Progenitor cell of endocrine pancreas (in vitro differentiated cells): ENCODE results near the gene UIMC1. TPM values are rescaled to one million over a fixed set of nuclear protein-coding genes. Genes with fewer than 3 reads are reported as not detected.

Experiments
- DNase-seq: peaks from one replicate; pipeline ENCODE4 v3.0.0; 2021; ENCODE audit warnings: low spot score; ENCODE audit not compliant: unreplicated experiment
- H3K27ac Mint-ChIP-seq: 2 replicates; pipeline ENCODE4 v1.8.0; 2021; ENCODE audit warnings: mild to moderate bottlenecking, moderate library complexity, mixed read lengths
- H3K27me3 Mint-ChIP-seq: 2 replicates; pipeline ENCODE4 v1.8.0; 2021; ENCODE audit warnings: mixed read lengths
- H3K36me3 Mint-ChIP-seq: 2 replicates; pipeline ENCODE4 v1.8.0; 2022; ENCODE audit warnings: mixed read lengths; ENCODE audit not compliant: insufficient read depth
- H3K4me1 Mint-ChIP-seq: 2 replicates; pipeline ENCODE4 v1.8.0; 2021; ENCODE audit warnings: low read depth, mixed read lengths
- H3K4me3 Mint-ChIP-seq: 2 replicates; pipeline ENCODE4 v1.8.0; 2021; ENCODE audit warnings: low read depth, mild to moderate bottlenecking, moderate library complexity, mixed read lengths
- H3K9me3 Mint-ChIP-seq: 2 replicates; pipeline ENCODE4 v1.8.0; 2021; ENCODE audit warnings: low read depth, mixed read lengths
- CTCF ChIP-seq: fragments of 200-600 bp; sonication (generic); IDR thresholded peaks from one replicate; pipeline ENCODE4 v1.5.0; 2021; ENCODE audit warnings: antibody characterized with exemption, mild to moderate bottlenecking; ENCODE audit not compliant: unreplicated experiment
- total RNA-seq: library from RNA; stranded (reverse); gene quantifications from 2 replicates; pipeline ENCODE4 v1.2.1, GENCODE V29; 2021

UIMC1 gene
- total RNA-seq, 1 donor from 2014 or later: 47.4 TPM

GRCh38 chr5:176929654-176930053, 76.9 kb downstream of the UIMC1 start:
- Mint-ChIP-seq H3K9me3 (no peaks in the 10 kb centered on the region), H3K27ac (no peak overlapping the region), H3K4me1 (no peaks in the 10 kb centered on the region), H3K27me3 (no peaks in the 10 kb centered on the region), H3K36me3 (peaks cover 9% of the 10 kb centered on the region), H3K4me3 (no peak overlapping the region)
- TF ChIP-seq CTCF: no peak
- no peak for DNase-seq

GRCh38 chr5:176927562-176927961, 79.0 kb downstream of the UIMC1 start:
- H3K36me3 Mint-ChIP-seq: peaks cover 13% of the 10 kb centered on the region
- H3K4me3 Mint-ChIP-seq: no peak overlapping the region

GRCh38 chr5:176922817-176923216, 83.8 kb downstream of the UIMC1 start:
- Mint-ChIP-seq H3K4me3 (no peak overlapping the region), H3K4me1 (peaks cover 16% of the 10 kb centered on the region), H3K27ac (no peak overlapping the region), H3K9me3 (no peaks in the 10 kb centered on the region), H3K27me3 (no peaks in the 10 kb centered on the region), H3K36me3 (peaks cover 22% of the 10 kb centered on the region)
- no peak for TF ChIP-seq CTCF
- no peak for DNase-seq

More at GRCh38 chr5:176927562-176927961, 79.0 kb downstream of the UIMC1 start:
- peaks cover 8% of the 10 kb centered on the region for H3K4me1 Mint-ChIP-seq
- no peaks in the 10 kb centered on the region for H3K9me3 Mint-ChIP-seq
- no peaks in the 10 kb centered on the region for H3K27me3 Mint-ChIP-seq
- no peak for DNase-seq
- no peak overlapping the region for H3K27ac Mint-ChIP-seq
- no peak for TF ChIP-seq CTCF

- H3K36me3 Mint-ChIP-seq: peaks cover 22% of the 10 kb centered on the region
- TF ChIP-seq CTCF: no peak
- H3K9me3 Mint-ChIP-seq: no peaks in the 10 kb centered on the region
- no peak overlapping the region for H3K4me3 Mint-ChIP-seq
- no peak overlapping the region for H3K27ac Mint-ChIP-seq
- no peak for DNase-seq
- H3K4me1 Mint-ChIP-seq: peaks cover 16% of the 10 kb centered on the region
- H3K27me3 Mint-ChIP-seq: no peaks in the 10 kb centered on the region
These were observed 84.9 kb downstream of the UIMC1 start for GRCh38 chr5:176921714-176922113.

GRCh38 chr5:176918613-176919012, 88.0 kb downstream of the UIMC1 start:
- DNase-seq: no peak
- Mint-ChIP-seq H3K27me3 (no peaks in the 10 kb centered on the region), H3K36me3 (peaks cover 17% of the 10 kb centered on the region), H3K9me3 (no peaks in the 10 kb centered on the region), H3K27ac (no peak overlapping the region), H3K4me3 (no peak overlapping the region), H3K4me1 (peaks cover 21% of the 10 kb centered on the region)
- no peak for TF ChIP-seq CTCF
